WTC11 (cell line): ENCODE data around the gene GABBR2. TPM values are rescaled to one million over a fixed set of nuclear protein-coding genes. Genes with fewer than 3 reads are reported as not detected.

Source experiments
- ATAC-seq: fragments of 200-7000 bp; cut with Tn5 transposase; 2 replicates; pipeline ENCODE4 v1.10.0; 2021; ENCODE audit warnings: mild to moderate bottlenecking, moderate library complexity
- CTCF ChIA-PET: fragments of 300-600 bp; sonication (Branson Sonifier 250); formaldehyde crosslinking; loops from one replicate; lab custom pipeline; 2021; ENCODE audit warnings: antibody characterized with exemption; lab: Charles Lee
- POLR2A ChIA-PET: fragments of 350-600 bp; sonication (Branson Sonifier 250); formaldehyde crosslinking; loops from one replicate; lab custom pipeline; 2021; ENCODE audit warnings: antibody characterized with exemption; lab: Charles Lee
- DNase-seq: peaks from one replicate; pipeline ENCODE4 v3.0.0; 2021; ENCODE audit warnings: low spot score
- H3K27ac Mint-ChIP-seq: 2 replicates; pipeline ENCODE4 v1.8.0; 2021; ENCODE audit warnings: mixed read lengths
- H3K27me3 Mint-ChIP-seq: 2 replicates; pipeline ENCODE4 v1.8.0; 2021; ENCODE audit warnings: low read depth, mild to moderate bottlenecking, moderate library complexity, mixed read lengths
- H3K36me3 Mint-ChIP-seq: 2 replicates; pipeline ENCODE4 v1.8.0; 2021; ENCODE audit warnings: mixed read lengths
- H3K4me1 Mint-ChIP-seq: 2 replicates; pipeline ENCODE4 v1.8.0; 2022; ENCODE audit warnings: mixed read lengths
- H3K4me3 Mint-ChIP-seq: 2 replicates; pipeline ENCODE4 v1.8.0; 2021; ENCODE audit warnings: mild to moderate bottlenecking, moderate library complexity, mixed read lengths
- H3K9me3 Mint-ChIP-seq: 2 replicates; pipeline ENCODE4 v1.8.0; 2021; ENCODE audit warnings: mixed read lengths
- ARID4B ChIP-seq: sonication (generic); formaldehyde crosslinking; IDR thresholded peaks from 2 replicates; pipeline ENCODE4 v1.8.0; 2023; ENCODE audit warnings: missing genetic modification reagents, mild to moderate bottlenecking, borderline replicate concordance
- ATF6 ChIP-seq: sonication (generic); formaldehyde crosslinking; IDR thresholded peaks from 2 replicates; pipeline ENCODE4 v1.8.1; 2023; ENCODE audit warnings: mild to moderate bottlenecking, missing genetic modification reagents
- CREB1 ChIP-seq: sonication (generic); formaldehyde crosslinking; IDR thresholded peaks from 2 replicates; pipeline ENCODE4 v1.8.0; 2023; ENCODE audit warnings: mild to moderate bottlenecking, missing genetic modification reagents
- CREM ChIP-seq: sonication (generic); formaldehyde crosslinking; IDR thresholded peaks from 2 replicates; pipeline ENCODE4 v1.8.1; 2022; ENCODE audit warnings: mild to moderate bottlenecking, missing genetic modification reagents, moderate library complexity
- CTCF ChIP-seq: fragments of 200-600 bp; IDR thresholded peaks from 2 replicates; pipeline ENCODE4 v1.8.0; 2022; ENCODE audit warnings: antibody characterized with exemption
- ESRRA ChIP-seq: sonication (generic); formaldehyde crosslinking; IDR thresholded peaks from 2 replicates; pipeline ENCODE4 v1.8.1; 2022; ENCODE audit warnings: mild to moderate bottlenecking, missing genetic modification reagents, borderline replicate concordance
- FOXK1 ChIP-seq: sonication (generic); formaldehyde crosslinking; IDR thresholded peaks from 2 replicates; pipeline ENCODE4 v1.8.0; 2022; ENCODE audit warnings: mild to moderate bottlenecking, moderate library complexity, missing genetic modification reagents
- GTF2I ChIP-seq: fragments of 250-450 bp; sonication (Bioruptor Pico); conservative IDR thresholded peaks from 2 replicates; pipeline ENCODE4 v1.4.0; 2021; ENCODE audit warnings: mild to moderate bottlenecking
- JAZF1 ChIP-seq: fragments of 250-450 bp; sonication (Bioruptor Pico); IDR thresholded peaks from 2 replicates; pipeline ENCODE4 v1.9.0; 2021; ENCODE audit warnings: moderate library complexity, mild to moderate bottlenecking, inconsistent platforms
- JUN ChIP-seq: sonication (generic); formaldehyde crosslinking; IDR thresholded peaks from 2 replicates; pipeline ENCODE4 v1.8.0; 2023; ENCODE audit warnings: mild to moderate bottlenecking, missing genetic modification reagents
- NR1H2 ChIP-seq: sonication (generic); formaldehyde crosslinking; IDR thresholded peaks from 2 replicates; pipeline ENCODE4 v1.9.0; 2021; ENCODE audit warnings: mild to moderate bottlenecking, moderate library complexity, missing genetic modification reagents
- NR3C1 ChIP-seq: sonication (generic); formaldehyde crosslinking; conservative IDR thresholded peaks from 2 replicates; pipeline ENCODE4 v1.8.1; 2023; ENCODE audit warnings: low read depth, mild to moderate bottlenecking, missing genetic modification reagents
- OVOL2 ChIP-seq: fragments of 250-450 bp; sonication (Bioruptor Pico); IDR thresholded peaks from 2 replicates; pipeline ENCODE4 v1.9.0; 2021; ENCODE audit warnings: mild to moderate bottlenecking, borderline replicate concordance
- RELA ChIP-seq: sonication (generic); formaldehyde crosslinking; IDR thresholded peaks from 2 replicates; pipeline ENCODE4 v1.8.1; 2022; ENCODE audit warnings: missing genetic modification reagents, mild to moderate bottlenecking, borderline replicate concordance
- RORB ChIP-seq: fragments of 250-450 bp; sonication (Bioruptor Pico); IDR thresholded peaks from 2 replicates; pipeline ENCODE4 v1.9.0; 2021; ENCODE audit warnings: mild to moderate bottlenecking
- SMAD3 ChIP-seq: sonication (generic); formaldehyde crosslinking; IDR thresholded peaks from 2 replicates; pipeline ENCODE4 v1.8.0; 2022; ENCODE audit warnings: missing genetic modification reagents, mild to moderate bottlenecking, borderline replicate concordance
- SOX15 ChIP-seq: fragments of 250-450 bp; sonication (Bioruptor Pico); IDR thresholded peaks from 2 replicates; pipeline ENCODE4 v1.9.0; 2021; ENCODE audit warnings: mild to moderate bottlenecking
- SP1 ChIP-seq: sonication (generic); formaldehyde crosslinking; conservative IDR thresholded peaks from 2 replicates; pipeline ENCODE4 v1.8.1; 2022; ENCODE audit warnings: missing genetic modification reagents
- STAT6 ChIP-seq: sonication (generic); formaldehyde crosslinking; conservative IDR thresholded peaks from 2 replicates; pipeline ENCODE4 v1.8.1; 2023; ENCODE audit warnings: mild to moderate bottlenecking, low read depth, missing genetic modification reagents, moderate library complexity
- TEAD1 ChIP-seq: sonication (generic); formaldehyde crosslinking; IDR thresholded peaks from 2 replicates; pipeline ENCODE4 v1.8.0; 2022; ENCODE audit warnings: mild to moderate bottlenecking, missing genetic modification reagents
- ZNF138 ChIP-seq: sonication (generic); formaldehyde crosslinking; conservative IDR thresholded peaks from 2 replicates; pipeline ENCODE4 v1.8.1; 2022; ENCODE audit warnings: mild to moderate bottlenecking, moderate library complexity, missing genetic modification reagents
- ZNF219 ChIP-seq: sonication (generic); formaldehyde crosslinking; IDR thresholded peaks from 2 replicates; pipeline ENCODE4 v1.8.0; 2023; ENCODE audit warnings: missing genetic modification reagents, mild to moderate bottlenecking, borderline replicate concordance
- ZNF512 ChIP-seq: sonication (generic); formaldehyde crosslinking; IDR thresholded peaks from 2 replicates; pipeline ENCODE4 v1.8.1; 2022; ENCODE audit warnings: missing genetic modification reagents, borderline replicate concordance
- total RNA-seq: library from RNA; stranded (reverse); gene quantifications from 3 replicates; pipeline ENCODE4 v1.2.3, GENCODE V29; 2021

The GABBR2 gene
- total RNA-seq, 1 experiment from 2014 or later: 0.92 TPM

GRCh38 chr9:98503867-98504266 is 204.9 kb downstream of the GABBR2 start:
- peaks cover 24% of the 10 kb centered on the region for H3K9me3 Mint-ChIP-seq
- ATAC-seq (peak; percentile 31), DNase-seq (no peak)
- peak overlapping the region; percentile 76; the same call in 1 of the 2 replicates for H3K27ac Mint-ChIP-seq
- ChIA-PET CTCF (interaction anchor here (0.5 to 2.1 kb wide), 11 partner anchors 14 to 188 kb away, joined by 3 to 9 read pairs (median 4); no protein-coding TSS in a partner anchor), POLR2A (interaction anchor here (0.5 kb wide), 1 partner anchor 100 kb away, joined by 3 read pairs; no protein-coding TSS in a partner anchor)
- peaks cover 19% of the 10 kb centered on the region for H3K36me3 Mint-ChIP-seq
- peaks cover 31% of the 10 kb centered on the region for H3K27me3 Mint-ChIP-seq
- peak overlapping the region; percentile 33; the same call in 1 of the 2 replicates for H3K4me3 Mint-ChIP-seq
- TF ChIP-seq OVOL2: no peak
- no peak for TF ChIP-seq SP1 (CRISPR knock-in tag)
- TF ChIP-seq ZNF219 (CRISPR knock-in tag): no peak
- no peak for TF ChIP-seq GTF2I (CRISPR knock-in tag)
- TF ChIP-seq CREB1 (CRISPR knock-in tag): no peak
- no peak for TF ChIP-seq SMAD3 (CRISPR knock-in tag)
- no peak for TF ChIP-seq ARID4B (CRISPR knock-in tag)
- TF ChIP-seq CREM: no peak
- TF ChIP-seq ESRRA: no peak
- no peak for TF ChIP-seq CTCF
- TF ChIP-seq STAT6: no peak
- TF ChIP-seq FOXK1 (CRISPR knock-in tag): no peak
- TF ChIP-seq ZNF138: no peak
- TF ChIP-seq TEAD1: no peak
- no peak for TF ChIP-seq NR1H2 (CRISPR knock-in tag)
- no peak for TF ChIP-seq SOX15 (CRISPR knock-in tag)
- TF ChIP-seq NR3C1 (CRISPR knock-in tag): no peak
- H3K4me1 Mint-ChIP-seq: peaks cover 44% of the 10 kb centered on the region

- peak; percentile 78 for ATAC-seq
- no peak overlapping the region for H3K4me3 Mint-ChIP-seq
- H3K36me3 Mint-ChIP-seq: peaks cover 13% of the 10 kb centered on the region
- H3K27ac Mint-ChIP-seq: peak overlapping the region; percentile 36
- POLR2A ChIA-PET: no interaction called here
- H3K4me1 Mint-ChIP-seq: peaks cover 44% of the 10 kb centered on the region
- H3K27me3 Mint-ChIP-seq: peaks cover 26% of the 10 kb centered on the region
- H3K9me3 Mint-ChIP-seq: peaks cover 20% of the 10 kb centered on the region
- CTCF ChIA-PET: interaction anchor here (1.0 to 2.1 kb wide), 6 partner anchors 21 to 273 kb away, joined by 3 to 9 read pairs (median 6); no protein-coding TSS in a partner anchor
- DNase-seq: peak; percentile 40
- TF ChIP-seq JAZF1 (CRISPR knock-in tag): no peak
- TF ChIP-seq SMAD3 (CRISPR knock-in tag): no peak
- TF ChIP-seq JUN (CRISPR knock-in tag): no peak
- no peak for TF ChIP-seq FOXK1 (CRISPR knock-in tag)
- TF ChIP-seq RELA (CRISPR knock-in tag): no peak
- TF ChIP-seq ZNF512 (CRISPR knock-in tag): no peak
- TF ChIP-seq RORB: no peak
- TF ChIP-seq ATF6 (CRISPR knock-in tag): no peak
- no peak for TF ChIP-seq ZNF219 (CRISPR knock-in tag)
These were observed 205.8 kb downstream of the GABBR2 start for GRCh38 chr9:98502976-98503325.
